NCI-H345 (cell line): ENCODE measurements around the gene P2RX4.
A peak's percentile ranks its signal among the peaks of the same experiment; 100 is the strongest.
"Not testable (repeated sequence)": the region's sequence is repeated elsewhere in the genome, so short reads cannot be mapped to it uniquely, and the experiment has no call there.

Source experiments
- DNase-seq: peaks from one replicate; lab custom pipeline; 2025; lab: John Stamatoyannopoulos, UW

P2RX4 gene

GRCh38 chr12:121188227-121188626 is 21.7 kb upstream of the P2RX4 start:
- DNase-seq, result no peak

GRCh38 chr12:121189131-121189530 is 20.8 kb upstream of the P2RX4 start:
- DNase-seq, result no peak

- no peak for DNase-seq
These were observed 20.2 kb upstream of the P2RX4 start for GRCh38 chr12:121189619-121190155.

- no peak for DNase-seq
These were observed 19.4 kb upstream of the P2RX4 start for GRCh38 chr12:121190523-121191031.

- DNase-seq, result no peak
These were observed 18.8 kb upstream of the P2RX4 start for GRCh38 chr12:121191151-121191550.

GRCh38 chr12:121196902-121197301 is 13.0 kb upstream of the P2RX4 start:
- DNase-seq, result no peak

GRCh38 chr12:121198949-121199348 is 11.0 kb upstream of the P2RX4 start:
- DNase-seq, result no peak

GRCh38 chr12:121201140-121201539 is 8.8 kb upstream of the P2RX4 start:
- not testable (repeated sequence) for DNase-seq

GRCh38 chr12:121202407-121203355 is 7.2 kb upstream of the P2RX4 start:
- DNase-seq, result peak; percentile 33

- no peak for DNase-seq
These were observed 6.4 kb upstream of the P2RX4 start for GRCh38 chr12:121203482-121203881.

- no peak for DNase-seq
These were observed 4.4 kb upstream of the P2RX4 start for GRCh38 chr12:121205491-121205890.

GRCh38 chr12:121208571-121208970 is 1.4 kb upstream of the P2RX4 start:
- not testable (repeated sequence) for DNase-seq

- no peak for DNase-seq
These were observed 708 bp upstream of the P2RX4 start for GRCh38 chr12:121209221-121209620.

GRCh38 chr12:121212875-121213274 is 2.9 kb downstream of the P2RX4 start:
- no peak for DNase-seq

- no peak for DNase-seq
These were observed 4.3 kb downstream of the P2RX4 start for GRCh38 chr12:121214166-121214777.

GRCh38 chr12:121214855-121215745 is 5.2 kb downstream of the P2RX4 start:
- DNase-seq, result no peak

GRCh38 chr12:121216102-121216501 is 6.2 kb downstream of the P2RX4 start:
- DNase-seq, result no peak

- no peak for DNase-seq
These were observed 7.1 kb downstream of the P2RX4 start for GRCh38 chr12:121217063-121217462.

- DNase-seq, result no peak
These were observed 7.8 kb downstream of the P2RX4 start for GRCh38 chr12:121217761-121218160.

GRCh38 chr12:121218588-121219352 is 8.8 kb downstream of the P2RX4 start:
- DNase-seq, result no peak
